HEK293T (cell line): ENCODE data around the gene SLC4A11.

ENCODE experiments used
- BHLHE40 ChIP-seq: fragments of 450-650 bp; IDR thresholded peaks from 2 replicates; pipeline ENCODE4 v1.6.1; 2016; ENCODE audit warnings: mild to moderate bottlenecking, moderate library complexity, borderline replicate concordance
- SP1 ChIP-seq: fragments of 450-650 bp; IDR thresholded peaks from 2 replicates; pipeline ENCODE4 v1.6.1; 2017
- TARDBP ChIP-seq: fragments of 450-650 bp; IDR thresholded peaks from 2 replicates; pipeline ENCODE4 v1.6.1; 2016

GRCh38 chr20:3199976-3200755 lies 38.8 kb downstream of the SLC4A11 start:
- TF ChIP-seq TARDBP (no peak), SP1 (no peak), BHLHE40 (no peak)
